Measurements from ENCODE around the gene POP4.
"Not testable (repeated sequence)": the region's sequence is repeated elsewhere in the genome, so short reads cannot be mapped to it uniquely, and the experiment has no call there.

Gene POP4

DNA sequence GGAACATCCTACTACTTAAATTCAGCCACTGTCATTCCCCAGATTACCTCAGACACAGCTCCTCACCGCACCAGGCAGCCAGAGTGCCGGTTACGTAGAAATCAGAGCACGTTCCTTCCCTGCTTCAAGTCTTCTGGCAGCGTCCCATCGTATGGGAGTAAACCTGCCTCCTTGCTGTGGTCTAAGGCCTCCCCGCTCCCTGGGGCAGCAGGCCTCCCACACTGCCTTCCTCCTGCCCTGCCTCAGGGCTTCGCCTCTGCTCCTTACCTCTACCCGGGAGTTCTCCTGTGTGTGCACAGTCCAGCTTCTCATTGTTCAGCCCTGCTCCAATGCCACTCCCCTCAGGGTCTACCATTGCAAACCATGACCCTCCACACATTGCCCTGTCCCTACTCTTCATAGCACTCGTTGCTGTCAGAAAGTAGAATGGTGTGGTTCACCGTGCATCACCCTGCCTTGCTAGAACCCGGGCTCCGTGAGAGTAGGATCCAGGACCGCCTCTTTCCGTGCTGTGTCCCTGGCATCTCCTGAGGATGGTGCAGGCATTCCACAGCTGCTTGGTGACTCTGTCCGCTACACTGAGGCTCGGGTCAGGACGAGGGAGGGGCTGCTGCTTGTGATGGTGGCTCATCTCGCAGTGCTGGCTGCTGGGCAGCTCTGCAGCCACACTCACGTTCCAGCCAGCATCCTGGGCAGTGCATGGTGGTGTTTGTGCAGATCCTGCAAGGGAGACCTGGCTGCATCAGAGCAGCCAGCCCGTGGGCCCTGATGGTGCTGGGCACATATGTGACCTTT, 6.9 kb downstream of the POP4 start:
- no peak for DNase-seq

DNA sequence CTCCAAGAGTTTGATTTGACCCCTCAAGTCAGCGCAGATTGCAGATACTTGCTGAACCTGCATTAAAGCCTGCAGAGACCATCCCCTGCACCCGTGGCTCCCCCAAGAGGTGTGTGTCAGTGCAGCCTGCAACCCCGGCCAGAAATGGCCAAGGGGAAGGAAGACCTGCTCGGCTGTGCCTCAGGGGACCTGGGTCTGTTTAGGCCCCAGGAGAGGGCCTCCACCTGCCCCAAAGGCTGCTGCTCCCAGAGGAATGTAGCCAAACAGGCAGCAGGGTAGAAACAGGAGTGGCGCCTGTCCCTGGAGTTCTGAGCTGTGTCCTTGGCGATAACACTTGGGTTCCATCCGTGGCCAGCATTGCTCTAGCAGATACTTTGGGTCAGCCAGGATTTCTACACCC, 8.0 kb downstream of the POP4 start:
- DNase-seq: no peak

DNA sequence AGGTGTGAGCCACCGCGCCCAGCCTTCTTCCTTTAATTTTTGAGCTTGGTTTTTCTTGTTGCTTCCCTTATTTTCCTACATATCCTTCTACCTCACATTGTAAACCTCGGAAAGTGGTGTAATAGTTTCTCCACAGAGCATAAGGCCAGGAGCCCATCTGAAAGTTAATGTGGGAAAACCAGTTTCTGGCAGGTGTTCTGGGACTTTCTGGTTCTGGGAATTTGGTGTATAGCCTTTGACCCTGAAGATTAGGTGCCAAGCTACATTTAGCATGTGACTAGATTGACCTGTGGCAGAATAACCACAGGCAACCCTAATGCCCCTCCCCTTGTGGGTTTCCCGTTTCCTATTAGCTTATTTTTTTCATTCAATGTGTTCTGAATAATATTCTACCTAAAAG, 8.7 kb downstream of the POP4 start:
- DNase-seq: no peak

DNA sequence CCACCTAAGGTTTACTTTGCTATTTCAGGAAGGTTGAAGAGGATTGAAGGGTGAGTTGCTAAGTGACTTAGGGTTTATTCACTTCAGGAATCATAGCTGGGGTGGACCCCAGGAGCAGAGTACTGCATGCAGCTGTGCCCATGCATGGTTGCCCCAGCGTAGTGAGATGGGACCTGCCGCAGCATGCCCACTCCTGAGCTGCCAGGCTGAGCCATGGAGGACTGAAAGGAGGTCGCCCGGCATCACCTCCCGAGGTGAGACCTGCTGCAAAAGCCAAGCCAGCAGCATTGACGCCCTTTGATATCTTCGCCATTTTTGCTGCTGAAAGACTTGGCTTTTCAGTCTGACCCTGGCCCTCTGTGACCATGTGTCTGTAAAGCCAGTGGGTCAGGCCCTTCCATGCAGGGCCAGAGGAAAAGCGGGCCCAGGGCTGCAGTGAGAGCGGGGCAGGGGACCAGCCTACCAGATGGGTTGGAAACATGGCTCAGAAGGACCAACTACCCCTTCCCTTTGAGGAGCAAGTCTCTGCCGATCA, 9.9 kb downstream of the POP4 start:
- DNase-seq: no peak

DNA sequence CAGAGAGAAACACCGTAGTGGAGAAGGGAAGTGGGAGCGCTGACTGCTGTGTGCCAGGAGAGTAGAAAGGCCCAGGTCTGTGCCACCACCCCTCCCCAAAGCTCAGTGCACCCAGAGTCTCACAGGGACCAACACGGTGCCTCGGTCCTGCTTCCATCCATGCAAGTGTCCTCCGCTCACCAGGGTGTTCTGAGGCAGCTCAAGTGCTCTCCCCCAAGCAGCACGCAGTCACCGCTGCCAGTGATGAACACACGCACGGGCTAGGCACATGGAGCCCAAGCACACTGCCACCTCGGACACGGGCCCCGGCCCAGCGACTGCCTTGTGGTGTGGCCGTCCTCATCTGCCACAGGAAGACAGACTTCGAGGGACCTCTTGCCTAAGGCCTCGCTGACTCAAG, 10.5 kb downstream of the POP4 start:
- no peak for DNase-seq

DNA sequence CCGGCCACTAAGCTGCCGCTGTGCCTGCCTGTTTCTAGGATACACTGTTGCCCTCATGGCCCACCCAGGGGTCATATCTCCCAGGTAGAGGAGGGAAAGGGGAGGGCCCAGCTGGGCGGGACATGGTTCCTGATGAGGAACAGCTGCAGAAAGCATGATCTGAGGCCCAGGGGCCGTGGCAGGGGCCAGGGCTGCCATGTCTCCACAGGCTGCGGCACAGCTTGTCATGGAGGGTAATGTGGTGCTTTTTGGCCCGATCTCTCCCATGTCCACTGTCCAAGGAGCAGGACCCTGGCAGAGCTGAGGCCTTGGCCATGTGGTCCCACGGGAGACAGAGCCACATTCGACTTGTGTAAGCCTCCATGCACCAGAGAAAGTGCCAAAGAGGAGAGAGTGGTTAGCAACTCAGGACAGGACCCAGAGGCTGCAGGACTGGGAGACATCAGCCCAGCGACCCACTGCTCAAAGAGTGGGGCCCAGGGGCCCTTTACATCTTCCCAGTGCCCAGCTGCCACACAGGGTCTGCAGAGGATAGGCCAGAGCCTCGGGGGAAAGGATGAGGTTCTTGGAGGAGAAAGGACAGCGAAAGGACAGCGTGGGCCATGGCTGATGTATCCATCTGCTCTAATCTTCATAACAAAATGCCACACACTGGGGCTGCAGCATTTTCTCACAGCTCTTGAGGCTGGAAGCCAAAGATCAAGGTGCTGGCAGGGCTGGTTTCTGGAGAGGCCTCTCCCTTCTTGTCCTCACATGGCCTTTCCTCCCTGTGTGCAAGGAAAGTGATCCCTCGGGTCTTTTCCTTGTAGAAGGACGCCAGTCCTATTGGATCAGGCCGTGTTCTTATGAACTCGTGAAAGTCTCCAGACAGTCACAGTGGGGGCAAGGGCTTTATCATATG, 11.5 kb downstream of the POP4 start:
- DNase-seq: no peak

DNA sequence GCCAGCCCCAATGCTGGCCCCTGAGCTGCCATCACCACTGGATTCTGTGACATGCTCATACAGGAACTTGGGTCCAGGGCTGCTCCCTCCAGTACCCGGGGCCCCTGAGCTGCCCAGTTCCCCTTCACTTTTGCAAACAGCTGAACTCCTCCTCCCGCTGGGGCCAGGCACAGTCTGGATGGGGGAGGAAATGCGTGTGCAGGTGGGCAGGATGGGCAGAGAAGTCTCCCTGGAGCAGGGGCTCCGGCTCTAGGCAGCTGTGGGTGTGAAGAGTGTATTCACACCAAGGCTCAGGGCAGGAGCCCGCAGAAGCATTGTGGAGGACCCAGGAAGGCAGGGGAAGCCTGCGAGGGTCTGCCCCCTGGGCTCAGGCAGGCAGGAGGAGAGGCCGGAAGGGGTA, 12.4 kb downstream of the POP4 start:
- no peak for DNase-seq

DNA sequence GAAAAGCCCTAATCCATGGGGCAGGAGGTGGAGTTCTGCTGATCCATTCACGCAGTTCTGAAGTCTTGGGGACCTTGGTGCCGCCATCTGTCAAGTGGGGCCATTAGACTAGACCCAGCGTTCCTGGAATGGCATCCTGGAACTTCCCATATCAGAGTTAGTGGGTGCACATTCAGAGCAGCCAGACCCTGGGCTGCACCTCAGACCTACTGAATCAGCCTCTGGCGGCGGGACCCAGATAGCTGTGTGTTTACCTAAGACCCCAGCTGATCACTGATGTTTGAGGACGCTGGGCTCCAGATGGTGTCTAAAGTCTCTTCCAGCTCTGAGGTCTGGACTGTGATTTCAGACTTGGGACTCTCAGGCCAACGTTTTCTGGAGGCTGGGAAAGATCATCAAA, 12.8 kb downstream of the POP4 start:
- DNase-seq: no peak

DNA sequence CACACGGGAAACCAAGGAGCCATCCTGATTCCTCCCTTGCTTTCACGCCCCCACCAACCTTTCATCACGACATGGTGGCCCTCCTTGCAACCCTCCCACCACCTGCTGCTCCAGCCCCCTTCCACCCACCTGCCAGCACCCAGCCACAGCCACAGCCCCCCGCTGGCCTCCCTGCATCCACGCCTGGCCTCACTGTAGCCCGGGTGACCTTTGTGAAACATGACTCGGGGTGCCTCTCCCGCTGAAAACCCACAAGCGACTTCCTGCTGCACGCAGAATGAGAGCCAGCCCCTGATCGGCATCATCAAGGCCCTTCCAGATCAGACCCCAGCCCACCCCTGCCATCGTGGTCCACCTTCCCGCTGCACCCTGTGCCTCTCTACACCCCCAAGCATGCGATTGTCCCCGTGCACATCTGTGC, 14.9 kb downstream of the POP4 start:
- no peak for DNase-seq

DNA sequence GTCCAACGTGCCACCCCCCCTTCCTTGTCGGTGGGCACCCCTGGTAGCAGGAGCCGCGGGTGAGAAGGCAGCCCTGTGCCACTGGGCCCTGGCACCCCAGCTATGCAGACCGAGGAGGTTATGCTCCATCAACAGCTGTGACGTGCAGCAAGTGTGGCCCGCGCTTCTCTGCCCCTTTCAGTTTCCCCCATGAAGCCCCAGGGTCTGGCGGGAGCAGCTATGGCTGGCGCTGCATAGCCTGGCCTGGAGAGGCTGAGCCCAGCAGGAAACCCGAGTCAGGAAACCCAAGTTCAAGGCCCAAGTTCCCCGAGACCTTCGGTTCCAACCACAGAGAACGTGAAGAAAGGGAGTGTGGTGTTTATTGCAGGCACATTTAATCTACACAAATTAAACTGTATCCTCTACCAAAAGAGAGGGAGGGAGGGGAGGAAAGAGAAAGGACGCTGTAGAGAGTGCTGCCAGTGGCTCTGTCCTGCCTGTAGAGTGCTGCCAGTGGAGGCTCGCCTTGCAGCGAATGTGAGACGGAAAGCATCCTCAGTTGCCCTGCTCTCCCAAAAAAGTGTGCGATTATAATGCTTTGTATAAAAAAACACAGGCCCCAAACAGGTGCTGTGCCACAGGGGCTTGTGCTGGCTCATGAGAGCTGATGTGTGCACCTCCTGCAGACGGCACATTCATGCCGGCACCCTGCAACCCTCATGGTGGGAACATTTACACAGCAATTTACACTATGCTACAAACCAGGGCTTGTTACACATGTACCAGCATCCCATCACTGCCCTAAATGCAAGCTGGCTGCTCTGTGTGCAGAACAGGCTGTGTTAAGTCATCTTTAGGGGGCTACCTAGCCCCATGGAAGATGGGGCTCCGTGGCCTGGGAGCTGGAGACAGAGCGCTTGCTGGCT, 16.3 kb downstream of the POP4 start:
- no peak for DNase-seq

DNA sequence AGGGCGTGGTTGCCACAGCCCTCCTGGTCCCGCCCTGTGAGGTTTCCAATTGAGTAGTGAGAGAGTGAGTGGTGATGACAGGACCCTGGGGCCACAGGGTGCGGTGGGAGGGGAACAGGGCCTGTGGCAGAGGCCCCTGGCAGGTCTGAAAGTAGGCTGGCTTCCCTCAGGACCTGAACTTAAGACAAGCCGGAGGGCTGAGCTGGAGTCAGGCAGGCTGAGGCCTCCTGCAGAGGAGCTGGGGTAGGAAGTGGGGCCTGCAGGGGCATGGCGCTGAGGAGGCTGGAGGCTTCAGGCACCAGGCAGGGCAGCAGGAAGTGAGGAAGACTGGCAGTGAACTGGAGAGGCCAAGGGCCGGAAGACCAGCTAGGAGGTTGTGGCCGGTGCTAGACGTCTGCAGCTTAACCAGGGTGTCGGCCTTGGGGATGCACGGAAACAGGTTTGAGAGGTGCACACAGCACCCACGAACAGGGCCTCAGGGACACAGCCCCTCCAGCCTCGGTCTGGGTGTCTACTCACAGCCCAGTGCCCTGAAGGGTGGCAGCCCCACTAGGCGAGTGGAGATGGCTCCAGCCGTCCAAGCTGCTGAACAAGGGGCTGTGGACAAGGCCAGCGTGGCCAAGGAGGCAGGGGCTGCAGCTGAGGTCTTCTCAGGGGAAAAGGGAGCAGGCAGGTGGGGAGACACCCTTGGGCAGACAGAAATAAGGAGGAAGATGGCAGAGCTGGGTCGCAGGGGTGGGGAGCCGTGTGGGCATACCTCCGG, 17.8 kb downstream of the POP4 start:
- peak; percentile 9 for DNase-seq

DNA sequence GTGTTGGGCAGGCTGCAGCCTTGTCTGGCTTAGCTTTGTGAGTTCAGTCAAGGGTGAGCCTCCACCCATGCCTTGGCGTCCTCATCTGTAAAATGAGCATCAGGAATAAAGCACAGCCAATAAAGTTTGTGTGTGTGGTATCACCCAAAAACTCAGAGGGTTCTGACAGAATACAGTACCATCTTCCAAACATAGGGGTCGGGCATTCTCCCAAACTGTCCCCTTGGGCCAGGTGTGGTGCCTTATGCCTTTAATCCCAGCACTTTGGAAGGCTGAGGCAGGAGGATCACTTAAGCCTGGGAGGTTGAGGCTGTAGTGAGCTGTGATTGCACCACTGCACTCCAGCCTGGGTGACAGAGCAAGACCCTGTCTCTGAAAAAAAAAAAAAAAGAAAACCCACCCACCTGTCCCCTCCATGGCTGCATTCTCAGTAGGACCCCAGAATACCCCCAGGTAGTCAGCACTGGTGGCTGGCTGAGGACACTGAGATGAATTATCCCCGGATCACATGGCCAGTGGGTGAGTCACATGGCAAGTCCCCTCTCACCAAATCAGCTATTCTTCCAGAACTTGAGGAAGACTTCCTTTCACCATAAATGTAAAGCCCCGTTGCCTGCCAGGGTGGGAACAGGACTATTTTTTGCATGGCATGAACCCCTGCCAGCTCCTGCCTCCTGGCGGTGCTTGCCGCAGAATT, 18.6 kb downstream of the POP4 start:
- DNase-seq: no peak

DNA sequence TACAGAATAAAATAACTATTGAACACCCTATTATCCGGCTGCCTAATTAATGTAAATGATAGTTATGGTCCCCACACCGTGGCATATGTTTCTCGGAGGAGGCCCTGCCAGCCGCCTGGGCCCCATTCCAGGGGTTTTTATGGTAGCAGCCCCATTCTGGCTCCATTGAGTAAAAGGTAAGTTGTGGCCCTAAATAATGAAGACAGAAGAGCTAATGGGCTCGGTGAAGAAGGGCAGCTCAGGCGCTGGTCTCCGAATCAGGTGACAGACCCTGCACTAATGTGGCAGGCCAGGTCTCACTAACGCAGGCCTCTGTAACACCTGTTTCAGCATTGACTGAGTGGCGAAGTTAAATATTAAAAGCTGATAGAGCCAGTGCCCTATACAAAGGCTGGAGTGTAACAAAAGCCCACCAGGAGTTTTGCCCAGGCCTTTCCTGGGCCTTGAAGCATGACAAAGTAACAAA, 19.1 kb downstream of the POP4 start:
- no peak for DNase-seq

DNA sequence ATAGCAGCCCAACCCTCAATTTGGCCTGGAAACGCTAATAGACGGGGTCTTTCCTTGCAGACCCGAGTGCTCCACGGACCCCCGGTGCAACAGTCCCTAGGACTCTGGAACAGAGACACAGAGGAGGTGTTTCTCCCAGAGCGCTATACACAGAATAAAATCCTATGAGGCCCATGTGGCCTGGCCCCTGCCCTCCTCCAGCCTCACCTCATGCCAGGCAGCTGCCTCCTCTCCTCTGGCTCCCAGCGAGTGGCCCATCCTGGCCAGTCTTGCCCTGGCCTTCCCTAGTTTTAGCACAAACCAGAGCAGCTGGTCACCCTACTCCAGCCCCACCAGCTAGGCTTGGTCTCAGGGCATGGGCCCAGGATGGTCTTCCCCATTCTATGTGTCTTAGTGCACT, 20.3 kb downstream of the POP4 start:
- DNase-seq: no peak

DNA sequence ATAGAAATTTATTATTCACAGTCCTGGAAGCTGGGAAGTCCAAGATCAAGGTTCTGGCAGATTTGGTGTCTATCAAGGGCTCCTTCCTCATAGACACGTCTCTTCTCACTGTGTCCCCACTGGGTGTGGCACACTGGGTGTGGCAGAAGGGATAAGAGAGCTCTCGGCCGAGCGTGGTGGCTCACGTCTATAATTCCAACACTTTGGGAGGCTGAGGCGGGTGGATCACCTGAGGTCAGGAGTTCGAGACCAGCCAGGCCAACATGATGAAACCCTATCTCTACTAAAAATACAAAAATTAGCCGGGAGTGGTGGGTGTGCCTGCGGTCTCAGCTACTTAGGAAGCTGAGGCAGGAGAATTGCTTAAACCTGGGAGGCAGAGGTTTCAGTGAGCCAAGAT, 20.7 kb downstream of the POP4 start:
- DNase-seq: not testable (repeated sequence)

DNA sequence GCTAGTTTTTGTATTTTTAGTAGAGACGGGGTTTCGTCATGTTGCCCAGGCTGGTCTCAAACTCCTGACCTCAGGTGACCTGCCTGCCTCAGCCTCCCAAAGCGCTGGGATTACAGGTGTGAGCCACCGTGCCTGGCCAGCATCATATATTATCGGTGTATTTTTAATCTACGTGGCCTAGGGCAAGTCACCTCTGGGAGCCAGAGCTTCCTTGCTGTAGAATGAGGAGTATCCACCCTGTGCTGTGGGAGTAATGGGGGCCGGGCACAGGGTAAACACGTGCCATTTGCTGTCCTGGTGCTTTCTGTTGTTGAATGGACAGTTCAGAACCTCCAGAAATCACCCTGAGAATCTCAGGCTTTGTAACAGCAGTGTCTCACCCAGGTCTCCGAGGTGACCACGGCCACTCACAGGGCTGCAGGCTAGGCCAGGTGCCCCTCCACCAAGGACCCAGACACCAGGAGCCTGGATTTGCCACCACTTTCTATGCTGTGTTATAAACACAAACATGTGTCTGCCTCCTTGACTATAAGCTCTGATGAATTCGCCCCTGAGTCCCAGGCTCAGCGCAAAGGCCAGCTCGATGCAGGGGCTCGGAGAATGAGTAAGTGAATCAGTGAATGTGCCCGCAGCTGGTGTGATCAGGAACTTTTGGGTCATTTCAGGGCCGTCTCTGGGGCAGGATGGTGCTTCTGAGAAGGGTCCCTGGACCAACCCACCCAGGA, 22.7 kb downstream of the POP4 start:
- DNase-seq: no peak

DNA sequence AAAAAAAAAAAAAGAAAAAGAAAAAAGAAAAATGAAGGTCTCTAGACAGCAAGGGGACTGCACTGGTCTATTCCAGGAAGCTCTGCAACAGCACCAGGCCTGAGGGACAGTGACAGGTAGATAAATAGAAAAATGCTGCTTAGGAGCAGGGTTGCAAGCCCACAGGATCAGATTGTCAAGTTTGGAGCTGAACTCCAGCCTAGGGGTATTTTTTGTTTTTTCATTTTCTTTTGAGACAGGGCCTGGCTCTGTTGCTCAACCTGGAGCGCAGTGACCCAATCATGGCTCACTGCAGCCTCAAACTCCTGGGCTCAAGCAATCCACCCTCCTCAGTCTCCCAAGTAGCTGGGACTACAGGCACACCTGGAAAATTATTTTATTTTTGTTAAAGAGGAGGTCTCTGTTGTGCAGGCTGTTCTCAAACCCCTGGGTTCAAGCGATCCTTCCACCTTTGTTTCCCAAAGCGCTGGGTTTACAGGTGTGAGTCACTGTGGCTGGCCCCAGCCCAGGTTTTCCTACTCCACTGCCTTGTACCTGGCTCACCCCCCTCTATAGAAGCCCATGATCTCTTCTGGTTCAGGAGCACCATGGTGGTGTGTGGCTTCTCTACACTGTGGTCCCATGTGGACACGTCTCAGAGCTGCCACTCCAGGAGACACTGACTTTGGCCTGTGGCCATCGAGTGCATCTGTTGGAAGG, 23.9 kb downstream of the POP4 start:
- DNase-seq: no peak

DNA sequence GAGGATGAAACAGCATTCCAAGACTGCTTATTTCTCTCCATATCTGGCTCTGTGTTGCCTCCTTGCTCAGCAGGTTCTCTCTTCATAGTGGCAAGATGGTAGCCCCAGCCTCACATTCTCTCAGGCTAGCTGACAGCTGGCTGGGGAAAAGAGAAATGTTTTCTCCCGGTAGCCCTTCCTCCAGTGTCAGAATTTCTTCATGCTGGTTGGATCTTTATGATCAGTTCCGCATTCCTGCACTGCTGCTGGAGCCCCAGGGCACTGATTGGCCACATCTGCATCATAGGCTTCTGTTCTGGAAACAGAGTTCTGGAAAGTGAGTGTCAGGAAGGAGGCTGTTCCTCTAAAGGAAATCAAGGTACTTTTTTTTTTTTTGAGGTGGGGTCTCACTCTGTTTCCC, 24.6 kb downstream of the POP4 start:
- no peak for DNase-seq

DNA sequence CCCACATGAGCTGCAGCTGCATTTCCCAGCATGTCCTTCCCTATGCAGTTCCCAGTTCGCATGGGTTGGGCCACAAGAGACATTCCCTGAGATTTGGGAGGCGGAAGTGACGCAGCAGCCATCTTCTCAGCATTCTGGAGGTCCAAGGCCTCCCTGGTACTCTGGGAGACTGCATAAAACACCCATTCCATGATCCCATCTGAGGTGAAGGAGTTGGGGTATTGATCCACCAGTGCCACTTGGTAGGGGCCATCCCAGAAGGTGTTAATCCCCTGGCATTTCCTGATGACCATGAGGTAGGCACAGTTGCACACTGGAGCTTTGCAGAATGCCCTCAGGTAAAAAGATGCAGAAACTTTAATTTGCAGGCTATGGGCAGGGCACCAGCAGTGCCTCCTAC, 25.4 kb downstream of the POP4 start:
- no peak for DNase-seq

DNA sequence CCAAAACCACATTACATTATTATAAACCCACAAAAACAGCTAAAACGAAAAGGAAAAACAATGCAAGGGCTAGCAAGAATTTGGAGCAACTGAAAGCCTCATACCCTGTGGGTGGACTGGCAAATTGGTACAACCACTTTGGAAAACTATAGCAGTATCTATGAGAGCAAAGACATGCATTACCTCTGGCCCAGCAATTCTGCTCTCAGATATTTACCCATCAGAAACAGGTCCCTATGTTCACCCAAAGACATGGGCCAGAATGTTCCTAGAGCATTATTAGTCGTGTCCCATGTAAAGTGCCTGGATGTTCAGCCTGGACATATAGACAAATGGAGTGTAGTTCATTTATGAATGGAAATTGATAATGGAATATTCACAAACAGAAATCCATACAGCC, 27.9 kb downstream of the POP4 start:
- DNase-seq: no peak

All from T-helper 9 cell (primary cell).